Stomach (tissue), 9 donors: ENCODE data around the gene E2F2. TPM values are rescaled to one million over a fixed set of nuclear protein-coding genes. Genes with fewer than 3 reads are reported as not detected.
"Not testable (repeated sequence)": the region's sequence is repeated elsewhere in the genome, so short reads cannot be mapped to it uniquely, and the experiment has no call there.

Experiments used
- DNase-seq, 2 donors: peaks; one replicate each; pipeline versions ENCODE4 v3.0.0 to v3.0.0-alpha.2; 2013 to 2019
- H3K27ac ChIP-seq, 5 donors: fragments of 200-600 bp in 4 of 5; sonication (generic) in 4 of 5; one replicate each; pipeline ENCODE4 v1.5.1; 2013 to 2019; ENCODE audit warnings: mild to moderate bottlenecking in 1 of 5, moderate library complexity in 1 of 5
- H3K27me3 ChIP-seq, 3 donors: fragments of 200-600 bp; sonication (generic); one replicate each; pipeline ENCODE4 v1.5.1; 2017 to 2019; ENCODE audit warnings: mixed run types in 1 of 3
- H3K36me3 ChIP-seq, 4 donors: fragments of 200-600 bp; sonication (generic); 1 replicate in 3 of 4; 2 replicates in 1 of 4; pipeline ENCODE4 v1.5.1; 2016 to 2019
- H3K4me1 ChIP-seq, 4 donors: fragments of 200-600 bp; sonication (generic); one replicate each; pipeline ENCODE4 v1.5.1; 2016 to 2019
- H3K4me3 ChIP-seq, 4 donors: fragments of 200-600 bp; sonication (generic) in 3 of 4; one replicate each; pipeline ENCODE4 v1.5.1; 2016 to 2019; ENCODE audit warnings: mild to moderate bottlenecking in 1 of 4
- H3K9me3 ChIP-seq, 4 donors: fragments of 200-600 bp; sonication (generic); one replicate each; pipeline ENCODE4 v1.5.1; 2016 to 2019
- EP300 ChIP-seq: sonication (generic); formaldehyde crosslinking; IDR thresholded peaks from one replicate; pipeline ENCODE4 v1.6.1; 2017; ENCODE audit warnings: antibody characterized with exemption
- POLR2A ChIP-seq, 4 donors: fragments of 450-650 bp; IDR thresholded peaks; one replicate each; pipeline ENCODE4 v1.6.1; 2016; ENCODE audit warnings: antibody characterized with exemption in 4 of 4, control low read depth in 2 of 4, mild to moderate bottlenecking in 1 of 4, moderate library complexity in 1 of 4
- POLR2AphosphoS5 ChIP-seq, 3 donors: sonication (generic); formaldehyde crosslinking; IDR thresholded peaks; one replicate each; pipeline ENCODE4 v1.6.1; 2016; ENCODE audit warnings: antibody characterized with exemption in 3 of 3
- WGBS, 5 donors: extraction: QIAGEN DNeasy Blood & Tissue Kit in 3 of 5; methylation state at CpG; one replicate each; pipeline versions ENCODE4 v1.1.5 to v1.1.7; 2013 to 2018; 5-methylcytosine and 5-hydroxymethylcytosine counted together
- intact Hi-C: fragments of 100-400 bp; cut with DNase I; formaldehyde crosslinking; loops from one replicate; pipeline ENCODE4 v1.15.1; 2023; ENCODE audit warnings: low total_unique reads
- polyA plus RNA-seq, 3 donors: library from polyadenylated mRNA; stranded (reverse); fragments of 200-250 nt; gene quantifications; one replicate each; pipeline ENCODE4 v1.2.3, GENCODE V29; 2013
- total RNA-seq, 5 donors: library from RNA; depleted of rRNA; stranded (reverse); fragments of >200 nt; gene quantifications; one replicate each; pipeline versions ENCODE4 v1.1.0 to v1.2.3, GENCODE V29; 2014 to 2016
- TF ChIP-seq, protein P1 (sequence below), 7 experiments: fragments of 450-650 bp in 4 of 7; fragments of 200-600 bp in 3 of 7; sonication (generic) in 3 of 7; IDR thresholded peaks; one replicate each; pipeline ENCODE4 v1.5.1; 2016 to 2019; ENCODE audit warnings: antibody characterized with exemption in 7 of 7, control low read depth in 2 of 7, mild to moderate bottlenecking in 1 of 7
- donor health status: healthy with polysubstance abuse.
- donor health status: Bipolar disorder and iron deficiency.
- donor health status: healthy.

Gene E2F2
- total and polyA plus RNA-seq, 8 donors = 0.58 to 27.8 (median 2.5) TPM

DNA sequence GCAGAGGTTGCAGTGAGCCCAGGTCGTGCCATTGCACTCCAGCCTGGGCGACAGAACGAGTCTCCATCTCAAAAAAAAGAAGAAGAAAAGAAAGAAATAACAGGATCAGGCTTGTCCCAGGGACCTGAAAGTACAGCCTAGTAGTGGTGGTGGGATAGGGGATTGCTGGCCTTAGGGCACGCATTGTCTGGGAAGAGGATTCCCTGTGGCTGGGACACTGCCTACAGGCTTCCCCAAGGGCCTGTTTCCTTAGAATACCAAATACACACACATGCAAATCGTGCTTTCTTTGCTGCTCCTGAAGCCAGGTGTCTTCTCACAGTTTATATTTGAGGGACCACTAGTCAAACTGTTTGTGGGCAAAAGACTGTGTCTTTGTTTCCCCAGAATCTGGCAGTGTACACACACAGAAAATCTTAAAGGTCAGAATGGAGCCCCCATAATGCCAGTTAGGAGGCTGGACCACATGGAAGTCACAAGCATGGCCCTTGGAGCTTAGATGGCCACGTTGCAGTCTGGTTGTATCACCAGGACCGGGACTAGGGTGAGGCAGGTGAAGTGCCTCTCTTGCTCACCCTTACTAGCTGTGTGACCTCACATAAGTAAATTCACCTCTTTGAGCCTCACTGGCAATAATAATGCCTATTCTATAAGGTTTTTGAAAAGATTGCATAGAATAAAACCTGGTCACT, 34.4 kb downstream of the E2F2 start:
- TF ChIP-seq, protein P1, sequence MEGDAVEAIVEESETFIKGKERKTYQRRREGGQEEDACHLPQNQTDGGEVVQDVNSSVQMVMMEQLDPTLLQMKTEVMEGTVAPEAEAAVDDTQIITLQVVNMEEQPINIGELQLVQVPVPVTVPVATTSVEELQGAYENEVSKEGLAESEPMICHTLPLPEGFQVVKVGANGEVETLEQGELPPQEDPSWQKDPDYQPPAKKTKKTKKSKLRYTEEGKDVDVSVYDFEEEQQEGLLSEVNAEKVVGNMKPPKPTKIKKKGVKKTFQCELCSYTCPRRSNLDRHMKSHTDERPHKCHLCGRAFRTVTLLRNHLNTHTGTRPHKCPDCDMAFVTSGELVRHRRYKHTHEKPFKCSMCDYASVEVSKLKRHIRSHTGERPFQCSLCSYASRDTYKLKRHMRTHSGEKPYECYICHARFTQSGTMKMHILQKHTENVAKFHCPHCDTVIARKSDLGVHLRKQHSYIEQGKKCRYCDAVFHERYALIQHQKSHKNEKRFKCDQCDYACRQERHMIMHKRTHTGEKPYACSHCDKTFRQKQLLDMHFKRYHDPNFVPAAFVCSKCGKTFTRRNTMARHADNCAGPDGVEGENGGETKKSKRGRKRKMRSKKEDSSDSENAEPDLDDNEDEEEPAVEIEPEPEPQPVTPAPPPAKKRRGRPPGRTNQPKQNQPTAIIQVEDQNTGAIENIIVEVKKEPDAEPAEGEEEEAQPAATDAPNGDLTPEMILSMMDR (IDR thresholded peaks at IDR 0.05) = no peak
- TF ChIP-seq POLR2A (IDR thresholded peaks at IDR 0.05) = no peak
- TF ChIP-seq EP300 = no peak
- no peak for TF ChIP-seq POLR2AphosphoS5 (IDR thresholded peaks at IDR 0.05)
- no peaks in the 10 kb centered on the region for H3K9me3 ChIP-seq
- WGBS, 5 donors = 74 to 82% (median 75%) methylated on average over 7 of the region's 7 CpGs
- intact Hi-C loops = loop anchor here (5.0 kb wide), 1 partner anchor 141 kb away; no protein-coding TSS in a partner anchor
- H3K4me3 ChIP-seq = no peak overlapping the region
- no peaks in the 10 kb centered on the region for H3K36me3 ChIP-seq
- peaks cover 0 to 8% (median 3%) of the 10 kb centered on the region in 4 donors for H3K4me1 ChIP-seq
- H3K27me3 ChIP-seq = no peaks in the 10 kb centered on the region
- no peak for DNase-seq
- H3K27ac ChIP-seq = no peak overlapping the region

DNA sequence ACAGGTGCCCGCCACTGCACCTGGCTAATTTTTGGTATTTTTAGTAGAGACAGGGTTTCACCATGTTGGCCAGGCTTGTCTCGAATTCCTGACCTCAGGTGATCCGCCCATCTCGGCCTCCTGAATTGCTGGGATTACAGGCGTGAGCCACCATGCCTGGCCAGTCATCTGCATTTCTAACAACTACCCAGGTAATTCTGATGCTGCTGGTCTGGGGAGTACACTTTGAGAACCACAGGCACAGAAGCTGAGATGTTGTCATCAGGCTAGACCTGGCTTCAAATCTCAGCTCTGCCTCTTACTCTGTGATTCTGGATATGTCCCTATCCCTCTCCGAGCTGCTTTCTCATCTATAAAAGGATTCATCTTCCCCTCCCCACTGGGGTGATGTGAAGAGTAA, 36.2 kb downstream of the E2F2 start:
- H3K4me1 ChIP-seq, H3K9me3 ChIP-seq, H3K27ac ChIP-seq, H3K4me3 ChIP-seq, H3K36me3 ChIP-seq, DNase-seq, H3K27me3 ChIP-seq: not testable (repeated sequence)
- intact Hi-C loops = loop anchor here (5.0 kb wide), 2 partner anchors 47 to 142 kb away; no protein-coding TSS in a partner anchor
- 74 to 95% (median 85%) methylated on average over 6 of the region's 6 CpGs for WGBS, 5 donors

DNA sequence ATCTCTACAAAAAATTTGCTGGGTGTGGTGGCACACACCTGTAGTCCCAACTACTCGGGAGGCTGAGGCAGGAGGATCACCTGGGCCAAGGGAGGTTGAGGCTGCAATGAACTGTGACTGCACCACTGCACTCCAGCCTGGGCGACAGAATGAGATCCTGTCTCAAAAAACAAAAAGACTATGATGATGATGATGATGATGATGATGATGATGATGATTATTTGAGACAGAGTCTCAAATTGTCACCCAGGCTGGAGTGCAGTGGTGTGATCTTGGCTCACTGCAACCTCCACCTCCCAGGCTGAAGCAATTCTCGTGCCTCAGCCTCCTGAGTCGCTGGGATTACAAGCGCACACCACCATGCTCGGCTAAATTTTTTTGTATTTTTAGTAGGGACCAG, 38.3 kb downstream of the E2F2 start:
- not testable (repeated sequence) for DNase-seq, H3K27ac ChIP-seq, H3K27me3 ChIP-seq, H3K4me3 ChIP-seq, H3K4me1 ChIP-seq, H3K9me3 ChIP-seq, H3K36me3 ChIP-seq
- 87 to 96% (median 91%) methylated on average over 6 of the region's 6 CpGs for WGBS, 5 donors
- intact Hi-C loops = loop anchor here (5.0 kb wide), 1 partner anchor 50 kb away; no protein-coding TSS in a partner anchor

DNA sequence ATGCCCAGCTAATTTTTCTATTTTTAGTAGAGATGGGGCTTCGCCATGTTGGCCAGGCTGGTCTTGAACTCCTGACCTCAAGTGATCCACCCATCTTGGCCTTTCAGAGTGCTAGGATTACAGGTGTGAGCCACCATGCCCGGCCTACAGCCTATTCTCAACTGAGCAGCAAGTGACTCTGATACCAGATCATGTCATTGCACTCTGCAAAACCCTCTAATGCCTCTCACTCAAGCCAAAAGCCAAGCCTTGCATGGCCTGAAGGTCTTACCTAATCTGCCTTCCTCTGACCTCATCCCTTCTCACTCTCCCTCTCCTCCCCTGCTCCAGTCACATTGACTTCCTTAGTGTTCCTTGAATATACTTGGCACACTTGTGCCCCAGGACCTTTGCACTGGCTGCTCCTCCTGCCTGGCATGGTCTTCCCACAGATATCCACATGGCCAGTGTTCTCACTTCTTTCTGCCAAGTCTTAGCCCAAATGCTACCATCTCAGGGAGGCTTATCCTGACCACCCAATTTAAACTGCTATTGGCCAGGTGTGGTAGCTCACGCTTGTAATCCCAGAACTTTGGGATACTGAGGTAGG, 38.8 kb downstream of the E2F2 start:
- 81 to 100% (median 93%) methylated on average over 3 of the region's 3 CpGs for WGBS, 5 donors
- Histone ChIP-seq H3K36me3 (no peaks in the 10 kb centered on the region), H3K9me3 (no peaks in the 10 kb centered on the region), H3K27ac (no peak overlapping the region), H3K4me1 (peaks cover 0 to 7% (median 1%) of the 10 kb centered on the region in 4 donors), H3K27me3 (no peaks in the 10 kb centered on the region), H3K4me3 (no peak overlapping the region)
- TF ChIP-seq, protein P1 (IDR thresholded peaks at IDR 0.05) = no peak
- TF ChIP-seq EP300 (no peak), POLR2AphosphoS5 (IDR thresholded peaks at IDR 0.05) (no peak)
- no peak for DNase-seq
- intact Hi-C loops = loop anchor here (5.0 kb wide), 1 partner anchor 50 kb away; no protein-coding TSS in a partner anchor

DNA sequence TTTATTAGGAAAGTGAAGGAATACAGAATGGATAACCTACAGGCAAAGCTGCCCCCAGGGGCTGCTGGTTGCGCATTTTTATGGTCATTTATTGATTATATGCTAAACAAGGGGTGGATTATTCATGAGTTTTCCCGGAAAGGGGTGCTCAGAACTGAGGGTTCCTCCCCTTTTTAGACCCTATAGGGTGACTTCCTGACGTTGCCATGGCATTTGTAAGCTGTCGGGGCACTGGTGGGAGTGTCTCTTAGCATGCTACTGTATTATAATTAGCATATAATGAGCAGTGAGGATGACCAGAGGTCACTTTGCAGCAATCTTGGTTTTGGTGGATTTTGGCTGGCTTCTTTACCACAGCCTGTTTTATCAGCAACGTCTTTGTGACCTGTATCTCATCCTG, 41.2 kb downstream of the E2F2 start:
- no peaks in the 10 kb centered on the region for H3K36me3 ChIP-seq
- TF ChIP-seq EP300 = no peak
- TF ChIP-seq POLR2AphosphoS5 (IDR thresholded peaks at IDR 0.05) = no peak
- TF ChIP-seq POLR2A (IDR thresholded peaks at IDR 0.05) = no peak
- TF ChIP-seq, protein P1 (IDR thresholded peaks at IDR 0.05) = no peak
- no peak overlapping the region for H3K27ac ChIP-seq
- peaks cover 0 to 11% (median 5%) of the 10 kb centered on the region in 4 donors for H3K4me1 ChIP-seq
- no peak for DNase-seq
- no peak overlapping the region for H3K4me3 ChIP-seq
- WGBS, 5 donors = 29 to 46% (median 35%) methylated on average over 5 of the region's 5 CpGs
- no peaks in the 10 kb centered on the region for H3K9me3 ChIP-seq
- intact Hi-C loops = loop anchor here (5.0 kb wide), 1 partner anchor 52 kb away; no protein-coding TSS in a partner anchor
- H3K27me3 ChIP-seq = no peaks in the 10 kb centered on the region
